ENCODE data around the gene EDIL3.

GRCh38 chr5:84374568-84374967, 10.1 kb downstream of the EDIL3 start:
- no peak for TF ChIP-seq POLR2A (IDR thresholded peaks at IDR 0.05)
- no peak for TF ChIP-seq CTCF (IDR thresholded peaks at IDR 0.05)

Data from breast epithelium (tissue), 3 donors.